ENCODE results near the gene ABT1. TPM values are rescaled to one million over a fixed set of nuclear protein-coding genes. Genes with fewer than 3 reads are reported as not detected.
A peak's percentile ranks its signal among the peaks of the same experiment; 100 is the strongest.

Gene ABT1
- total and polyA plus RNA-seq, 2 of the 8 experiments (the other 6 are each of a cell fraction or from before 2014, with no cell fraction given): 20.5 to 30.7 TPM

DNA sequence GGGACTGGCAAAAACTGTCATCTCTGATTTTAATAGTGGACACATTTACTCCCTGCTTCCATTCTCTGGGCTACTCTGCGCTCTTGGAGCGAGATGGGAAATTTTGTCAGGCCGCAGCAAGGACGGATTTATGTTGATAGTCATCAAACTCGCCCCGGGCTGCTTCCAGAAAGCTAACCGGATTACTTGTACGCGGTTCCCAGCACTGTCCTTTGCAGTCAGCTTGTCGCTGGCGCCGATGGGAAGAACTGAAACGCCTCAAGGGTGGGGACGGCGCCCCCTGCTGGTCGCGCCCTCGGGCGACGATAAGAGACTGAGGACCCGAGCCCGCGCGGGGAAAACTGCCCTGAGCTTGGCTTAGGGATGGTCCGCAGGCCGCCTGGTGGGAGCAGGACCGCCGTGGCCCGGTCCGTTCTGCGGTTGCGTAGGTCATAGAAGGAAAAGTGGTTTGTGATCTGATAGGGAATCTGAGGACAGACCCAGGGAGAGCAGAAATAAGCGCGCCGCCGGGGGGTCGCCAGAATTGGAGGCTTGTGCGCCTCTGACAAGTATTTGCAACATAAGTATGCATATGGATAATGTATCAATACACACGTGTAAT is 984 bp upstream of the ABT1 start (continued):
- peak; percentile 74; the same call in 1 of the 2 replicates for TF ChIP-seq EGR1 (IDR thresholded peaks at IDR 0.05; ENCODE audit: borderline replicate concordance, low read depth, low read length)
- TF ChIP-seq E2F6 (IDR thresholded peaks at IDR 0.05): no peak
- TF ChIP-seq CREB1 (IDR thresholded peaks at IDR 0.05): peak; percentile 70
- peak; percentile 37 for TF ChIP-seq CTBP2 (IDR thresholded peaks at IDR 0.05; ENCODE audit: borderline replicate concordance, insufficient read depth, insufficient read length, low read length)
- no peak for TF ChIP-seq KDM5A (IDR thresholded peaks at IDR 0.05; ENCODE audit: low read length)
- peak; percentile 56; the same call in 1 of the 2 replicates for TF ChIP-seq BACH1 (IDR thresholded peaks at IDR 0.05; ENCODE audit: low read length)
- TF ChIP-seq SAP30 (IDR thresholded peaks at IDR 0.05; ENCODE audit: insufficient read depth, insufficient replicate concordance, low read length): no peak
- TF ChIP-seq TCF12 (IDR thresholded peaks at IDR 0.05; ENCODE audit: low read depth, low read length): no peak
- TF ChIP-seq TAF1 (IDR thresholded peaks at IDR 0.05; ENCODE audit: low read depth, low read length): peak; percentile 45; the same call in 1 of the 2 replicates
- TF ChIP-seq TBP (IDR thresholded peaks at IDR 0.05; ENCODE audit: low read depth, low read length): peak; percentile 74; the same call in 1 of the 2 replicates
- TF ChIP-seq HDAC2 (IDR thresholded peaks at IDR 0.05; ENCODE audit: borderline replicate concordance in 1 of 2, low read depth in 2 of 2, low read length in 2 of 2): peak in 1 of 2 experiments; percentile 84; a peak in 1 of 4 replicates
- 0 out of 2 replicates have a peak, but pooled peaks have one; percentile 9 for TF ChIP-seq PHF8 (conservative IDR thresholded peaks at IDR 0.05; ENCODE audit: low read depth, low read length)
- TF ChIP-seq RBBP5 (IDR thresholded peaks at IDR 0.05; ENCODE audit: borderline replicate concordance, low read depth, low read length): peak; percentile 78
- TF ChIP-seq RXRA (IDR thresholded peaks at IDR 0.05; ENCODE audit: insufficient read depth, low read depth, low read length): no peak
- TF ChIP-seq JUND (IDR thresholded peaks at IDR 0.05; ENCODE audit: low read length): no peak
- peak; percentile 17; the same call in 1 of the 2 replicates for TF ChIP-seq MAX (IDR thresholded peaks at IDR 0.05)
